ENCODE data around the gene ZMYM2.

Gene ZMYM2

DNA sequence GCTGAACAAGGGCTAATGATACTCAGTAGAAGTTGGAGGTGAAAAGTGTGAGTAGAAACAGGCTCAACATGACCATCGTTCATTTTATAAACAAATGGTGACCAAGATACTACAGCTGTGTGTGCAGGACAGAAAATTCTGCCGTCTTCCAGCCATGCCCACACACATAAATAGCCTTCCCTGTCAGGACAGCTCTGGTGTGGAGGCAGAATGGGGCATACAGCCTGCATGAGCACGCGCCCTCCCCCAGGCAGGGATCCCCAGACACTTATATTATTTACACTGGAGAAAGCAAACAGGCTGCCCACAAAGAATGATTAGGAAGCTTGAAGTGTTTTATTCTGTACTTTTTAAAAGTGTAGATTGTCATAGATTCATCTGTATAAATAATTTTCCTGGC is 182.0 kb downstream of the ZMYM2 start:
- no peak overlapping the region for H3K9ac ChIP-seq (ENCODE audit: low read depth, low read length, poor library complexity, severe bottlenecking)
- no peak overlapping the region for H3K4me3 ChIP-seq (ENCODE audit: low read length, poor library complexity, severe bottlenecking)
- no peaks in the 10 kb centered on the region for H4K20me1 ChIP-seq (ENCODE audit: insufficient read depth, low read length, poor library complexity, severe bottlenecking)
- H3K9me3 ChIP-seq (ENCODE audit: insufficient read depth, low read depth, low read length), result no peaks in the 10 kb centered on the region
- no peak overlapping the region for H2AFZ ChIP-seq (ENCODE audit: low read length)
- no peak overlapping the region for H3K4me2 ChIP-seq (ENCODE audit: low read depth, low read length, poor library complexity, severe bottlenecking)
- no peaks in the 10 kb centered on the region for H3K9me2 ChIP-seq (replicated peaks; ENCODE audit: low read depth, low read length)
- no peaks in the 10 kb centered on the region for H3K36me3 ChIP-seq (ENCODE audit: insufficient read depth, low read length)
- H3K79me2 ChIP-seq (ENCODE audit: insufficient read depth, low read length), result no peaks in the 10 kb centered on the region
- H3K27me3 ChIP-seq (ENCODE audit: insufficient read depth, low read length, poor library complexity, severe bottlenecking), result no peaks in the 10 kb centered on the region
- TF ChIP-seq, protein P1, sequence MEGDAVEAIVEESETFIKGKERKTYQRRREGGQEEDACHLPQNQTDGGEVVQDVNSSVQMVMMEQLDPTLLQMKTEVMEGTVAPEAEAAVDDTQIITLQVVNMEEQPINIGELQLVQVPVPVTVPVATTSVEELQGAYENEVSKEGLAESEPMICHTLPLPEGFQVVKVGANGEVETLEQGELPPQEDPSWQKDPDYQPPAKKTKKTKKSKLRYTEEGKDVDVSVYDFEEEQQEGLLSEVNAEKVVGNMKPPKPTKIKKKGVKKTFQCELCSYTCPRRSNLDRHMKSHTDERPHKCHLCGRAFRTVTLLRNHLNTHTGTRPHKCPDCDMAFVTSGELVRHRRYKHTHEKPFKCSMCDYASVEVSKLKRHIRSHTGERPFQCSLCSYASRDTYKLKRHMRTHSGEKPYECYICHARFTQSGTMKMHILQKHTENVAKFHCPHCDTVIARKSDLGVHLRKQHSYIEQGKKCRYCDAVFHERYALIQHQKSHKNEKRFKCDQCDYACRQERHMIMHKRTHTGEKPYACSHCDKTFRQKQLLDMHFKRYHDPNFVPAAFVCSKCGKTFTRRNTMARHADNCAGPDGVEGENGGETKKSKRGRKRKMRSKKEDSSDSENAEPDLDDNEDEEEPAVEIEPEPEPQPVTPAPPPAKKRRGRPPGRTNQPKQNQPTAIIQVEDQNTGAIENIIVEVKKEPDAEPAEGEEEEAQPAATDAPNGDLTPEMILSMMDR (conservative IDR thresholded peaks at IDR 0.05; ENCODE audit: low read length), result no peak
- TF ChIP-seq EZH2phosphoT487 (IDR thresholded peaks at IDR 0.05; ENCODE audit: borderline replicate concordance), result no peak
- no peaks in the 10 kb centered on the region for H3F3A ChIP-seq (ENCODE audit: low read depth)
- no peaks in the 10 kb centered on the region for H3K4me1 ChIP-seq (ENCODE audit: insufficient read depth, low read length, poor library complexity, severe bottlenecking)

Measured in Loucy (cell line).